MM.1S (cell line): Measurements from ENCODE around the gene RBFOX2.

ENCODE experiments used
- DNase-seq: peaks from one replicate; pipeline ENCODE4 v3.0.0-alpha.2; 2015
- H2AFZ ChIP-seq: fragments of 300-600 bp; sonication (generic); 2 replicates; pipeline ENCODE4 v1.6.0; 2016; ENCODE audit warnings: antibody characterized with exemption, low read length
- H3F3A ChIP-seq: fragments of 300-600 bp; sonication (generic); 2 replicates; pipeline ENCODE4 v1.6.1; 2016; ENCODE audit warnings: mild to moderate bottlenecking, antibody characterized with exemption, low read length, moderate library complexity, mixed read lengths; ENCODE audit not compliant: insufficient read depth
- H3K27ac ChIP-seq: fragments of 300-600 bp; sonication (generic); 2 replicates; pipeline ENCODE4 v1.5.1; 2016; ENCODE audit warnings: mild to moderate bottlenecking, low read length
- H3K27me3 ChIP-seq: fragments of 300-600 bp; sonication (generic); replicated peaks from 2 replicates; pipeline ENCODE4 v1.6.0; 2016; ENCODE audit warnings: low read length; ENCODE audit not compliant: insufficient read depth
- H3K36me3 ChIP-seq: fragments of 300-600 bp; sonication (generic); replicated peaks from 2 replicates; pipeline ENCODE4 v1.6.1; 2016; ENCODE audit warnings: mild to moderate bottlenecking, low read length, mixed read lengths; ENCODE audit not compliant: insufficient read depth
- H3K4me1 ChIP-seq: fragments of 300-600 bp; sonication (generic); 2 replicates; pipeline ENCODE4 v1.6.1; 2016; ENCODE audit warnings: low read length, mixed read lengths
- H3K4me2 ChIP-seq: fragments of 300-600 bp; sonication (generic); 2 replicates; pipeline ENCODE4 v1.6.0; 2016; ENCODE audit warnings: low read depth, low read length
- H3K4me3 ChIP-seq: fragments of 300-600 bp; sonication (generic); 2 replicates; pipeline ENCODE4 v1.5.1; 2016; ENCODE audit warnings: low read length, mixed read lengths
- H3K79me2 ChIP-seq: fragments of 300-600 bp; sonication (generic); 2 replicates; pipeline ENCODE4 v1.6.1; 2016; ENCODE audit warnings: mixed run types, low read length, mixed read lengths
- H3K9ac ChIP-seq: fragments of 300-600 bp; sonication (generic); 2 replicates; pipeline ENCODE4 v1.6.1; 2016; ENCODE audit warnings: low read length, mixed read lengths
- H3K9me2 ChIP-seq: fragments of 300-600 bp; sonication (generic); replicated peaks from 2 replicates; pipeline ENCODE4 v1.6.1; 2016; ENCODE audit warnings: mild to moderate bottlenecking, low read length, mixed read lengths; ENCODE audit not compliant: insufficient read depth
- H3K9me3 ChIP-seq: fragments of 300-600 bp; sonication (generic); replicated peaks from 2 replicates; pipeline ENCODE4 v1.6.1; 2016; ENCODE audit warnings: mild to moderate bottlenecking, low read length, mixed read lengths; ENCODE audit not compliant: insufficient read depth
- H4K20me1 ChIP-seq: fragments of 300-600 bp; sonication (generic); 2 replicates; pipeline ENCODE4 v1.6.1; 2016; ENCODE audit warnings: mild to moderate bottlenecking, low read length, moderate library complexity, mixed read lengths; ENCODE audit not compliant: insufficient read depth
- CTCF ChIP-seq: fragments of 300-600 bp; sonication (generic); IDR thresholded peaks from 2 replicates; pipeline ENCODE4 v1.5.1; 2016; ENCODE audit warnings: antibody characterized with exemption, low read length, mixed read lengths
- EZH2 ChIP-seq: fragments of 300-600 bp; sonication (generic); optimal IDR thresholded peaks from 2 replicates; pipeline ENCODE3; 2017; ENCODE audit warnings: low read depth, mild to moderate bottlenecking, antibody characterized with exemption, low read length, mixed read lengths
- EZH2phosphoT487 ChIP-seq: fragments of 300-600 bp; sonication (generic); IDR thresholded peaks from 2 replicates; pipeline ENCODE4 v1.6.1; 2018; ENCODE audit warnings: antibody characterized with exemption, low read length

Gene RBFOX2

GRCh38 chr22:35886309-35886708, 142.3 kb downstream of the RBFOX2 start:
- Histone ChIP-seq H3K9me2 (no peaks in the 10 kb centered on the region), H3K4me1 (peaks cover 20% of the 10 kb centered on the region), H3K27me3 (no peaks in the 10 kb centered on the region), H3K79me2 (no peaks in the 10 kb centered on the region), H3K9ac (no peak overlapping the region), H3K9me3 (no peaks in the 10 kb centered on the region), H3K27ac (no peak overlapping the region), H3K4me3 (no peak overlapping the region), H3K36me3 (no peaks in the 10 kb centered on the region), H4K20me1 (no peaks in the 10 kb centered on the region), H2AFZ (no peak overlapping the region), H3K4me2 (no peak overlapping the region), H3F3A (peaks cover 20% of the 10 kb centered on the region)
- TF ChIP-seq EZH2 (no peak), CTCF (no peak), EZH2phosphoT487 (no peak)
- no peak for DNase-seq

GRCh38 chr22:35884529-35884928, 144.1 kb downstream of the RBFOX2 start:
- Histone ChIP-seq H3F3A (peaks cover 20% of the 10 kb centered on the region), H4K20me1 (no peaks in the 10 kb centered on the region), H3K4me2 (no peak overlapping the region), H3K27me3 (no peaks in the 10 kb centered on the region), H3K9me2 (no peaks in the 10 kb centered on the region), H3K36me3 (no peaks in the 10 kb centered on the region), H3K27ac (no peak overlapping the region), H3K4me3 (no peak overlapping the region), H3K9ac (no peak overlapping the region), H3K9me3 (no peaks in the 10 kb centered on the region), H2AFZ (no peak overlapping the region), H3K79me2 (no peaks in the 10 kb centered on the region), H3K4me1 (peaks cover 20% of the 10 kb centered on the region)
- no peak for DNase-seq
- TF ChIP-seq CTCF, result no peak
- TF ChIP-seq EZH2, result no peak
- no peak for TF ChIP-seq EZH2phosphoT487

- peak overlapping the region; percentile 19; the same call in 1 of the 2 replicates for H3K4me3 ChIP-seq
- no peaks in the 10 kb centered on the region for H3K36me3 ChIP-seq
- H2AFZ ChIP-seq, result peak overlapping the region; percentile 50
- no peaks in the 10 kb centered on the region for H3K9me3 ChIP-seq
- no peaks in the 10 kb centered on the region for H3K79me2 ChIP-seq
- H3K27me3 ChIP-seq, result no peaks in the 10 kb centered on the region
- H3K4me2 ChIP-seq, result peak overlapping the region; percentile 61
- peaks cover 20% of the 10 kb centered on the region for H3F3A ChIP-seq
- H3K9ac ChIP-seq, result peak overlapping the region; percentile 19; the same call in 1 of the 2 replicates
- peak overlapping the region; percentile 69 for H3K27ac ChIP-seq
- no peaks in the 10 kb centered on the region for H4K20me1 ChIP-seq
- no peaks in the 10 kb centered on the region for H3K9me2 ChIP-seq
- TF ChIP-seq CTCF (no peak), EZH2phosphoT487 (no peak), EZH2 (no peak)
- peak; percentile 28 for DNase-seq
- H3K4me1 ChIP-seq, result peaks cover 20% of the 10 kb centered on the region
Measured at GRCh38 chr22:35883031-35883620, 145.5 kb downstream of the RBFOX2 start.
